ENCODE measurements around the gene CSNK2A3.

DNA sequence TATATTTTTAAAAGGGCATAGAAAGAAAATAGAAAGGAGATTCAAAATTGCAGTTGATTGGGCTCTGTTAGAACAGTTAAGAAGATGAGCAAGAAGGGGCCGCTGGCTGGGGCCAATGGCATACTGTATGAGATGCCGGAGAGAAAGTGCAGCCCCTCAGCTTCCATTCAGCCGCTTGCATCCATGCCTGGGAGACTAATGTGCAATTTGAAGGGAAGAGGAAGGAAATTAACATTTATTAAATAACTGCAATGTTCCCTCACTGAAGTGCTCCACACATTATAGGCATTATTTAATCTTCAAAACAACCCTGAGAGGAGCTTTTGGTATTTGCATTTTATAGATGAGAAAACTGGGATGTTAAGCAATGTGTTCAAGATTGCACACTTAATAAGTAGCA lies 44.7 kb upstream of the CSNK2A3 start:
- TF ChIP-seq, protein P1, sequence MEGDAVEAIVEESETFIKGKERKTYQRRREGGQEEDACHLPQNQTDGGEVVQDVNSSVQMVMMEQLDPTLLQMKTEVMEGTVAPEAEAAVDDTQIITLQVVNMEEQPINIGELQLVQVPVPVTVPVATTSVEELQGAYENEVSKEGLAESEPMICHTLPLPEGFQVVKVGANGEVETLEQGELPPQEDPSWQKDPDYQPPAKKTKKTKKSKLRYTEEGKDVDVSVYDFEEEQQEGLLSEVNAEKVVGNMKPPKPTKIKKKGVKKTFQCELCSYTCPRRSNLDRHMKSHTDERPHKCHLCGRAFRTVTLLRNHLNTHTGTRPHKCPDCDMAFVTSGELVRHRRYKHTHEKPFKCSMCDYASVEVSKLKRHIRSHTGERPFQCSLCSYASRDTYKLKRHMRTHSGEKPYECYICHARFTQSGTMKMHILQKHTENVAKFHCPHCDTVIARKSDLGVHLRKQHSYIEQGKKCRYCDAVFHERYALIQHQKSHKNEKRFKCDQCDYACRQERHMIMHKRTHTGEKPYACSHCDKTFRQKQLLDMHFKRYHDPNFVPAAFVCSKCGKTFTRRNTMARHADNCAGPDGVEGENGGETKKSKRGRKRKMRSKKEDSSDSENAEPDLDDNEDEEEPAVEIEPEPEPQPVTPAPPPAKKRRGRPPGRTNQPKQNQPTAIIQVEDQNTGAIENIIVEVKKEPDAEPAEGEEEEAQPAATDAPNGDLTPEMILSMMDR (IDR thresholded peaks at IDR 0.05), result no peak
- TF ChIP-seq POLR2A (IDR thresholded peaks at IDR 0.05), result no peak

Measured in sigmoid colon (tissue), 3 donors.